CD4-positive, CD25-positive, alpha-beta regulatory T cell (primary cell): ENCODE measurements around the gene FMNL2. TPM values are rescaled to one million over a fixed set of nuclear protein-coding genes. Genes with fewer than 3 reads are reported as not detected.

ENCODE experiments used
- ATAC-seq, 2 donors: fragments of 150-1000 bp; cut with Tn5 transposase; one replicate each; pipeline ENCODE4 v1.10.0; 2021; ENCODE audit warnings: low read depth in 2 of 2, moderate number of reproducible peaks in 2 of 2, moderate library complexity in 1 of 2
- DNase-seq, 3 donors: peaks; one replicate each; pipeline versions ENCODE4 v3.0.0 to v3.0.0-alpha.2; 2012 to 2022; ENCODE audit warnings: mixed read lengths in 1 of 3
- H3K27ac ChIP-seq: one replicate; pipeline ENCODE4 v1.7.0; 2013; ENCODE audit warnings: mild to moderate bottlenecking, low read length; ENCODE audit not compliant: insufficient read depth, poor library complexity, severe bottlenecking
- H3K27me3 ChIP-seq: one replicate; pipeline ENCODE4 v1.7.0; 2013; ENCODE audit warnings: low read length; ENCODE audit not compliant: control insufficient read depth, insufficient read depth
- H3K36me3 ChIP-seq: one replicate; pipeline ENCODE4 v1.7.0; 2013; ENCODE audit warnings: mild to moderate bottlenecking, low read length, moderate library complexity; ENCODE audit not compliant: control insufficient read depth, insufficient read depth
- H3K4me1 ChIP-seq: 2 replicates; pipeline ENCODE4 v1.7.0; 2013; ENCODE audit warnings: mild to moderate bottlenecking, low read length; ENCODE audit not compliant: insufficient read depth, control insufficient read depth, poor library complexity, severe bottlenecking
- H3K4me3 ChIP-seq: one replicate; pipeline ENCODE4 v1.7.0; 2013; ENCODE audit warnings: low read depth, mild to moderate bottlenecking, low read length, moderate library complexity
- H3K9me3 ChIP-seq, 2 experiments: 1 replicate in 1 of 2; 2 replicates in 1 of 2; pipeline ENCODE4 v1.7.0; 2013; ENCODE audit warnings: low read length in 2 of 2, mild to moderate bottlenecking in 1 of 2, moderate library complexity in 1 of 2; ENCODE audit not compliant: control insufficient read depth in 2 of 2
- H3K27ac Mint-ChIP-seq, 3 donors: one replicate each; pipeline ENCODE4 v1.8.0; 2020 to 2022; ENCODE audit warnings: mild to moderate bottlenecking in 3 of 3, mixed read lengths in 3 of 3, moderate library complexity in 2 of 3
- H3K27me3 Mint-ChIP-seq: one replicate; pipeline ENCODE4 v1.8.0; 2022; ENCODE audit warnings: mild to moderate bottlenecking, mixed read lengths
- H3K36me3 Mint-ChIP-seq: one replicate; pipeline ENCODE4 v1.8.0; 2020; ENCODE audit warnings: mixed read lengths
- H3K4me1 Mint-ChIP-seq, 4 donors: one replicate each; pipeline ENCODE4 v1.8.0; 2020 to 2022; ENCODE audit warnings: mixed read lengths in 4 of 4, mild to moderate bottlenecking in 1 of 4
- H3K4me3 Mint-ChIP-seq, 4 donors: one replicate each; pipeline ENCODE4 v1.8.0; 2020 to 2022; ENCODE audit warnings: mild to moderate bottlenecking in 4 of 4, mixed read lengths in 4 of 4, moderate library complexity in 3 of 4
- H3K9me3 Mint-ChIP-seq, 7 donors: one replicate each; pipeline ENCODE4 v1.8.0; 2020 to 2022; ENCODE audit warnings: mixed read lengths in 7 of 7, mild to moderate bottlenecking in 3 of 7, moderate library complexity in 2 of 7
- polyA plus RNA-seq, 4 donors: library from polyadenylated mRNA; unstranded; fragments of 300-500 nt; fragmentation: Illumina TruSeq; gene quantifications; one replicate each; pipeline ENCODE4 v1.2.3, GENCODE V29; 2021
- total RNA-seq: library from RNA; stranded (reverse); gene quantifications from one replicate; pipeline ENCODE4 v1.2.3, GENCODE V29; 2022

The FMNL2 gene
- total and polyA plus RNA-seq, 5 donors from 2014 or later: 0.07 to 0.30 (median 0.14) TPM; not detected in 1

- Histone ChIP-seq H3K4me3 (no peak overlapping the region), H3K27me3 (no peaks in the 10 kb centered on the region), H3K36me3 (no peaks in the 10 kb centered on the region), H3K27ac (no peak overlapping the region), H3K4me1 (no peaks in the 10 kb centered on the region), H3K9me3 (no peaks in the 10 kb centered on the region)
- DNase-seq: no peak
- H3K4me1 Mint-ChIP-seq: no peaks in the 10 kb centered on the region
- H3K27me3 Mint-ChIP-seq: peaks cover 6% of the 10 kb centered on the region
- H3K27ac Mint-ChIP-seq: no peak overlapping the region
- no peaks in the 10 kb centered on the region for H3K36me3 Mint-ChIP-seq
- H3K9me3 Mint-ChIP-seq: peaks cover 0 to 7% (median 3%) of the 10 kb centered on the region in 7 donors
- no peak overlapping the region for H3K4me3 Mint-ChIP-seq
- ATAC-seq: no peak
These were observed 54.5 kb downstream of the FMNL2 start for GRCh38 chr2:152389483-152389882.

DNA sequence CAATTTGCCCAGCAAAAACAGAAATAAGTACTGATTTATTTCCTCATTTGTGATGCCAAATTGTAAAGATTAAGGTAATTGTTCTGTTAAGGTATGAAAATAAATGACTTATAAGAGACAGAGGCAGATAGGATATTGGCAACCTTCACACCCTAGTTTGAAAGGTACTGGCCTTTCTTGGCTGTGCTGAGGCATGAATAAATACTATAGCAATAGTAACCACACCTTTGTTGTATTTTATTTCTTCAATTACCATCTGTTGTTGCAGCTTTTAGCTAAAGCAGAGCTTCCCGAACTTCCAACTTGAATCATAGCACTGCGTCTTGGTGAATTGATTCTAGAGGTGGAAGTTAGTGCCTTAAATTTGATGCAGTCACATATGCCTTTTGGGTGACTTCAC is 55.9 kb downstream of the FMNL2 start:
- Mint-ChIP-seq H3K4me3 (no peak overlapping the region), H3K27ac (no peak overlapping the region), H3K27me3 (peaks cover 6% of the 10 kb centered on the region), H3K9me3 (peaks cover 0 to 7% (median 3%) of the 10 kb centered on the region in 7 donors), H3K4me1 (no peaks in the 10 kb centered on the region), H3K36me3 (no peaks in the 10 kb centered on the region)
- Histone ChIP-seq H3K4me3 (no peak overlapping the region), H3K9me3 (no peaks in the 10 kb centered on the region), H3K27me3 (no peaks in the 10 kb centered on the region), H3K4me1 (no peaks in the 10 kb centered on the region), H3K27ac (no peak overlapping the region), H3K36me3 (no peaks in the 10 kb centered on the region)
- no peak for ATAC-seq
- DNase-seq: no peak

DNA sequence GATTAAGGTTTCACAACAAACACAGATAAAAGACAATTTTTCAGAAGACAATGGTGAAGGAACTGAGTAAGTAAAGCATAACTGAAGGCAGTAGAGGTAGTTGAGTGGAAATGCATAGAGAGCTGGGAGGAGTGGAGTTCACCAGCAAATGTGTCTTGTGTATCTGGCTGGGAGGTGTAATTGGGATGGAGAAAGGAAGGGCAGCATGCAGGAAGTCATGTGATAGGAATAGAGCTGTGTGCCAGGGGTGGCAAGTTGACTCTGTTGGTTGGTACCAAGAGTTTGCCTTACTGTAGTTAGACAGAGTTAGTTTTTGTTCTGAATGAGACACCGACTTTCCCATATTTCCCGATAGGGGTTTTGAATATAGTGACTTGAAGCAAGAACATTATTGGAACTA is 56.3 kb downstream of the FMNL2 start:
- Histone ChIP-seq H3K4me3 (no peak overlapping the region), H3K4me1 (no peaks in the 10 kb centered on the region), H3K9me3 (no peaks in the 10 kb centered on the region), H3K36me3 (no peaks in the 10 kb centered on the region), H3K27ac (no peak overlapping the region), H3K27me3 (no peaks in the 10 kb centered on the region)
- Mint-ChIP-seq H3K27me3 (peaks cover 6% of the 10 kb centered on the region), H3K9me3 (peaks cover 0 to 7% (median 3%) of the 10 kb centered on the region in 7 donors), H3K36me3 (no peaks in the 10 kb centered on the region), H3K27ac (no peak overlapping the region), H3K4me3 (no peak overlapping the region), H3K4me1 (no peaks in the 10 kb centered on the region)
- no peak for DNase-seq
- no peak for ATAC-seq

- Mint-ChIP-seq H3K27ac (no peak overlapping the region), H3K36me3 (no peaks in the 10 kb centered on the region), H3K4me1 (no peaks in the 10 kb centered on the region), H3K27me3 (peaks cover 6% of the 10 kb centered on the region), H3K9me3 (peaks cover 0 to 7% (median 2%) of the 10 kb centered on the region in 7 donors), H3K4me3 (no peak overlapping the region)
- Histone ChIP-seq H3K4me1 (no peaks in the 10 kb centered on the region), H3K27me3 (no peaks in the 10 kb centered on the region), H3K9me3 (no peaks in the 10 kb centered on the region), H3K27ac (no peak overlapping the region), H3K36me3 (no peaks in the 10 kb centered on the region), H3K4me3 (no peak overlapping the region)
- ATAC-seq (no peak), DNase-seq (no peak)
These were observed 58.4 kb downstream of the FMNL2 start for GRCh38 chr2:152393377-152393776.

- ATAC-seq: no peak
- no peaks in the 10 kb centered on the region for H3K9me3 ChIP-seq
- Mint-ChIP-seq H3K9me3 (peaks cover 0 to 7% (median 3%) of the 10 kb centered on the region in 7 donors), H3K4me3 (no peak overlapping the region), H3K4me1 (no peaks in the 10 kb centered on the region), H3K36me3 (no peaks in the 10 kb centered on the region), H3K27me3 (peaks cover 4% of the 10 kb centered on the region), H3K27ac (no peak overlapping the region)
- H3K36me3 ChIP-seq: no peaks in the 10 kb centered on the region
- no peak overlapping the region for H3K4me3 ChIP-seq
- no peak for DNase-seq
- H3K27ac ChIP-seq: no peak overlapping the region
- H3K4me1 ChIP-seq: no peaks in the 10 kb centered on the region
- H3K27me3 ChIP-seq: no peaks in the 10 kb centered on the region
These were observed 59.4 kb downstream of the FMNL2 start for GRCh38 chr2:152394326-152394725.

GRCh38 chr2:152395103-152395502 is 60.1 kb downstream of the FMNL2 start:
- Mint-ChIP-seq H3K27me3 (peaks cover 7% of the 10 kb centered on the region), H3K36me3 (no peaks in the 10 kb centered on the region), H3K4me1 (no peaks in the 10 kb centered on the region), H3K27ac (no peak overlapping the region), H3K4me3 (no peak overlapping the region), H3K9me3 (peaks cover 0 to 6% (median 2%) of the 10 kb centered on the region in 7 donors)
- H3K36me3 ChIP-seq: no peaks in the 10 kb centered on the region
- H3K27ac ChIP-seq: no peak overlapping the region
- no peaks in the 10 kb centered on the region for H3K27me3 ChIP-seq
- no peak for ATAC-seq
- no peaks in the 10 kb centered on the region for H3K4me1 ChIP-seq
- no peak for DNase-seq
- H3K4me3 ChIP-seq: no peak overlapping the region
- H3K9me3 ChIP-seq: no peaks in the 10 kb centered on the region

DNA sequence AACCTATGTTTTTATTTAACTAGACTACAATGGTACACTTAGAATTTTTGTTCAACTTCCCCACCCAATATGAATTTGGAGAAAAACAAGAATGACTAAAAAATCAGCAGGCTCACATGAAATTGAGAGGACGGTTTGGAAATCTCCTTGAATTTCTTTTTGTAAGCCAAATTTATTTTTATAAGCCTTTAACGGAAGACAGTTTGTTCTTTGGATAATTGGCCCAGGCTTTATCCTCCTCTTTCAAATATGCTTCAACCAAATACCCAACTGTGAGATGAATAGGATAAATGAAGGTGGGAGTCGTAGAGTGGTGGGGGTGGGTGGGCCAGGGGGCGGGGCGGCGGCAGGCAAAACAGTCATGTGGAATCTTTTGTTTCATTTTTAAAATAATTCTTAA is 60.6 kb downstream of the FMNL2 start:
- Mint-ChIP-seq H3K4me3 (no peak overlapping the region), H3K27me3 (peaks cover 7% of the 10 kb centered on the region), H3K36me3 (no peaks in the 10 kb centered on the region), H3K9me3 (peaks cover 0 to 6% (median 2%) of the 10 kb centered on the region in 7 donors), H3K27ac (no peak overlapping the region), H3K4me1 (no peaks in the 10 kb centered on the region)
- no peaks in the 10 kb centered on the region for H3K27me3 ChIP-seq
- H3K27ac ChIP-seq: no peak overlapping the region
- no peaks in the 10 kb centered on the region for H3K4me1 ChIP-seq
- no peak for ATAC-seq
- H3K36me3 ChIP-seq: no peaks in the 10 kb centered on the region
- DNase-seq: no peak
- no peak overlapping the region for H3K4me3 ChIP-seq
- H3K9me3 ChIP-seq: no peaks in the 10 kb centered on the region

DNA sequence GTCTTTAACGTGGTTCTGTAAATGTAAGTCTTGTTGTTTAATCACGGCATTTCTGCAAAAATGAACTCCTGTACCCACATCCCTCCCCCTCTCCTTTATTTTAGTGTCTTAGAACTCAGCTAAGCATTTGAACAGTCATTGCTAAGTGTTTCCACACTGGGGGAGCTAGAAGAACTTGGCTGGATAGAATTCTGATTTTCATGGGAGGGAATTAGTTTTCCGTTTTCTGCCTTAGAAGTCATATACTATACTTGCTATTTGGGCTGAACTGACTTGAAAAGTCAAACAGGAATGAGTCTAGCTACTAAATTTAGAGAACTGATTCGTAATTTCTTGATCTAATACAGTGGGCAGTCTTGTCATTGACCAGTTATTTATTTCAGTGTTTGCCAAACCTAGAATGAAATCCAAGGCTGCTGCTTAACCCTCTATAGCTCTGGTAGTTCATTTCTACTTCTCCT is 61.1 kb downstream of the FMNL2 start:
- no peak overlapping the region for H3K4me3 Mint-ChIP-seq
- H3K4me1 Mint-ChIP-seq: no peaks in the 10 kb centered on the region
- Histone ChIP-seq H3K9me3 (no peaks in the 10 kb centered on the region), H3K4me3 (no peak overlapping the region), H3K27me3 (no peaks in the 10 kb centered on the region), H3K36me3 (no peaks in the 10 kb centered on the region), H3K4me1 (no peaks in the 10 kb centered on the region), H3K27ac (no peak overlapping the region)
- H3K36me3 Mint-ChIP-seq: no peaks in the 10 kb centered on the region
- DNase-seq: no peak
- ATAC-seq: no peak
- peaks cover 7% of the 10 kb centered on the region for H3K27me3 Mint-ChIP-seq
- no peak overlapping the region for H3K27ac Mint-ChIP-seq
- peaks cover 0 to 6% (median 2%) of the 10 kb centered on the region in 7 donors for H3K9me3 Mint-ChIP-seq
